ENCODE measurements around the gene TIGD3. TPM values are rescaled to one million over a fixed set of nuclear protein-coding genes. Genes with fewer than 3 reads are reported as not detected.

TIGD3 gene
- total RNA-seq, 1 donor from 2014 or later: 1.6 TPM

DNA sequence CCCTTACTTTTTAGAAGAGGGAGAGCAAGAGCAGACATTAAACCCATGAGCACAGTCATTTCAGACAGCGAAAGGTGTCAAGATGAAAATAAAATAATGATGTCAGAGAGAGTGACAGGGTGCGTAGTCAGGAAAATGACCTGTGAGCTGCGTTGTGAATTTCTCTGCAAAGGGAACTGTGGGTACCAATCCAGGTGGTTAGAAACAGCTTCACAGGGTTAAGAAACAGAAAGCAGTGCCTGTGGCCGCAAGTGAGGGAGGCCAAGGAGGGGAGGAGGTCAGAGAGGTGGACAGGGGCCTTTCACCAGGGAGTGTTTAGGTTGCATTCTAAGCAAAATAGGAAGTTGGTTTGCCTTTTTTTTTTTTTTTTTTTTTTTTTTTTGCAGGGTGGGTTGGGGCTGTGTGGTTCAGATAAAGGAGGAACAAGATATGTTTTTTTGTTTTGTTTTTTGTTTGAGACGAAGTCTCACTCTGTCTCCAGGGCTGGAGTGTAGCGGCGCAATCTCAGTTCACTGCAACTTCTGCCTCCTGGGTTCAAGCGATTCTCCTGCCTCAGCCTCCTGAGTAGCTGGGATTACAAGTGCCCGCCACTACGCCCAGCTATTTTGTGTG lies 7.9 kb downstream of the TIGD3 start:
- intact Hi-C loops (cut with micrococcal nuclease): no loop called here
- H3K4me3 Mint-ChIP-seq (ENCODE audit: low read depth): no peak overlapping the region
- no peak overlapping the region for H3K27ac Mint-ChIP-seq
- peaks cover 9% of the 10 kb centered on the region for H3K4me1 Mint-ChIP-seq (ENCODE audit: low read depth)
- H3K36me3 Mint-ChIP-seq (ENCODE audit: low read depth): no peaks in the 10 kb centered on the region
- peaks cover 4% of the 10 kb centered on the region for H3K27me3 Mint-ChIP-seq (ENCODE audit: low read depth)
- DNase-seq (ENCODE audit: low spot score): no peak
- no peaks in the 10 kb centered on the region for H3K9me3 Mint-ChIP-seq

GRCh38 chr11:65362966-65363365 lies 8.4 kb downstream of the TIGD3 start:
- H3K9me3 Mint-ChIP-seq: no peaks in the 10 kb centered on the region
- no peak for DNase-seq (ENCODE audit: low spot score)
- peaks cover 3% of the 10 kb centered on the region for H3K27me3 Mint-ChIP-seq (ENCODE audit: low read depth)
- H3K27ac Mint-ChIP-seq: no peak overlapping the region
- H3K36me3 Mint-ChIP-seq (ENCODE audit: low read depth): no peaks in the 10 kb centered on the region
- intact Hi-C loops (cut with micrococcal nuclease): no loop called here
- H3K4me3 Mint-ChIP-seq (ENCODE audit: low read depth): no peak overlapping the region
- peaks cover 7% of the 10 kb centered on the region for H3K4me1 Mint-ChIP-seq (ENCODE audit: low read depth)

DNA sequence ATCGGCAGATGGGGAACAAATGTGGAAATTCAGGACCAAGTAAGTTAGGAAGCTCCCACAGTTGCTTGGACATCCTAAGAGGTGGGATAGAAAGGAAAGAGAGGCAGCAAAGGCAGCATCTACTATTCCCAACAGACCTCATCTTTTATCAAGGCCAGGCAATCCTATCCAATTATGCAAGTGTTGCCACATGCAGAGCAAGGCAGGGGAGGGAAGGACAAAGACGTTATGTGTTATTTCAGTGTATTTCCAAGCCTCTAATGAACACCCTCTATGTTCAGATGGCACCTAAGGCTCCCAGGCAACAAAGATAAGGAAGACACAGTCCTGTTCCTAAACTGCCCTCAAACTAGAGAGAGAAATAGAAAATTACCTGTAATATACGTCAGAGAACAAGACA lies 9.2 kb downstream of the TIGD3 start:
- DNase-seq (ENCODE audit: low spot score): no peak
- no peak overlapping the region for H3K27ac Mint-ChIP-seq
- H3K4me1 Mint-ChIP-seq (ENCODE audit: low read depth): peaks cover 6% of the 10 kb centered on the region
- H3K27me3 Mint-ChIP-seq (ENCODE audit: low read depth): no peaks in the 10 kb centered on the region
- H3K36me3 Mint-ChIP-seq (ENCODE audit: low read depth): no peaks in the 10 kb centered on the region
- intact Hi-C loops (cut with micrococcal nuclease): no loop called here
- no peaks in the 10 kb centered on the region for H3K9me3 Mint-ChIP-seq
- no peak overlapping the region for H3K4me3 Mint-ChIP-seq (ENCODE audit: low read depth)

- Mint-ChIP-seq H3K4me1 (ENCODE audit: low read depth) (peaks cover 6% of the 10 kb centered on the region), H3K4me3 (ENCODE audit: low read depth) (no peak overlapping the region)
Observed at GRCh38 chr11:65366340-65366773, 11.8 kb downstream of the TIGD3 start.

GRCh38 chr11:65370659-65371049 lies 16.1 kb downstream of the TIGD3 start:
- no peak overlapping the region for H3K4me3 Mint-ChIP-seq (ENCODE audit: low read depth)

More at GRCh38 chr11:65366340-65366773, 11.8 kb downstream of the TIGD3 start:
- DNase-seq (ENCODE audit: low spot score): no peak
- H3K36me3 Mint-ChIP-seq (ENCODE audit: low read depth): no peaks in the 10 kb centered on the region
- no peaks in the 10 kb centered on the region for H3K9me3 Mint-ChIP-seq
- intact Hi-C loops (cut with micrococcal nuclease): loop anchor here (1.0 to 2.0 kb wide), 2 partner anchors 66 to 144 kb away; no protein-coding TSS in a partner anchor
- H3K27ac Mint-ChIP-seq: no peak overlapping the region
- no peaks in the 10 kb centered on the region for H3K27me3 Mint-ChIP-seq (ENCODE audit: low read depth)

DNA sequence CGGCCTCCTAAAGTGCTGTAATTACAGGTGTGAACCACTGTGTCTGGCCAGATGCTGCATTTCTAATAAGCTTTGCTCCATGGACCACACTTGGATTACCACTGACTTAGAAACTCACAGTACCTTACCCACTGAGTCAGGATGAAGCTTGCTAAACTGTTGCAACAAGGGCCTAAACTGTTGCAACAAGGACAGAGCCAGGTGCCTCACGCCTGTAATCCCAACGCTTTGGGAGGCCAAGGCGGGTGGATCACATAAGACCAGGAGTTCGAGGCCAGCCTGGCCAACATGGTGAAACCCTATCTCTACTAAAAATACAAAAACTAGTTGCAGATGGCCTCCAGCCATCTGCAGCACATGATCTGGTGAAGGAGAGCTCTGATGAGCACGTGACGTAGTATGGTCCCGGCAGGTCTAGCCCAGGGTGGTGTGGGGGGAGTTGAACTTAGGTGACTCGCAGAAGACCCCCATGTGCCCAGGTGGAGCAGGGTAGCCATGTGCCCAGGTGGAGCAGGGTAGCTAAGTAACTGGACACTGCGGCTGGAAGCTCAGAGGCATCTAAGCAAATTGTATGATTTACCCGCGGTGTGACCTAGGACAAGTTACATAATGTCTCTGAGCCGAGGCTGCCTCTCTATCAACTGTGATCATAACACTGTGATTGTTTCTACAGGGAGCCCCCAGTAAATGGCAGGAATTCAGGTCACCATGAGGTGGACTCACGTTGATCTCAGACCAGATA lies 19.5 kb downstream of the TIGD3 start:
- H3K4me1 Mint-ChIP-seq (ENCODE audit: low read depth): no peaks in the 10 kb centered on the region
- no peaks in the 10 kb centered on the region for H3K36me3 Mint-ChIP-seq (ENCODE audit: low read depth)
- no peaks in the 10 kb centered on the region for H3K27me3 Mint-ChIP-seq (ENCODE audit: low read depth)
- DNase-seq (ENCODE audit: low spot score): no peak
- no peak overlapping the region for H3K27ac Mint-ChIP-seq
- intact Hi-C loops (cut with micrococcal nuclease): no loop called here
- no peak overlapping the region for H3K4me3 Mint-ChIP-seq (ENCODE audit: low read depth)
- H3K9me3 Mint-ChIP-seq: no peaks in the 10 kb centered on the region

More at GRCh38 chr11:65370659-65371049, 16.1 kb downstream of the TIGD3 start:
- intact Hi-C loops (cut with micrococcal nuclease): no loop called here
- Mint-ChIP-seq H3K9me3 (no peaks in the 10 kb centered on the region), H3K27ac (no peak overlapping the region), H3K27me3 (ENCODE audit: low read depth) (no peaks in the 10 kb centered on the region), H3K4me1 (ENCODE audit: low read depth) (peaks cover 3% of the 10 kb centered on the region), H3K36me3 (ENCODE audit: low read depth) (no peaks in the 10 kb centered on the region)
- no peak for DNase-seq (ENCODE audit: low spot score)

DNA sequence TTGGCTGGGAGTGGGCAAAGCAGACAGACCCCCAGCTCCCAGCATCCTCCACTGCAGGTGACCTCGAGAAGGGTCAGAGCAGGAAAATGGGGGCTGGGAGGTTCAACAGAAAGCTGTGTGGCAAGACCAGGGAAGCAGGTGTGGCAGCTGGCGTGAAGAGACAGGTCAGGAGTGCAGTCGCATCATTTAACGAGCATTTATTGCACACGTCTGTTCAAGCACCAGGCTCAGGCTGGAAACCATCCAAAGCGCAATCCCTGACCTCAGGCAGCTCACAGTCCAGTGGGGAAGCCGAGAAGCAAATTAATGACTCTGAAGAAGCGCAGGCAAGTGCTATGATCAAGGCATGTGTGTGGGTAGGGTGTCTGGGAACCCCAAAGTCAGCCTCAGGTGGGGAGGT lies 20.5 kb downstream of the TIGD3 start:
- Mint-ChIP-seq H3K9me3 (no peaks in the 10 kb centered on the region), H3K36me3 (ENCODE audit: low read depth) (no peaks in the 10 kb centered on the region), H3K4me1 (ENCODE audit: low read depth) (no peaks in the 10 kb centered on the region), H3K27ac (no peak overlapping the region), H3K27me3 (ENCODE audit: low read depth) (no peaks in the 10 kb centered on the region), H3K4me3 (ENCODE audit: low read depth) (no peak overlapping the region)
- no peak for DNase-seq (ENCODE audit: low spot score)
- intact Hi-C loops (cut with micrococcal nuclease): no loop called here

- H3K4me1 Mint-ChIP-seq (ENCODE audit: low read depth): peaks cover 2% of the 10 kb centered on the region
- H3K9me3 Mint-ChIP-seq: no peaks in the 10 kb centered on the region
- H3K27me3 Mint-ChIP-seq (ENCODE audit: low read depth): no peaks in the 10 kb centered on the region
- DNase-seq (ENCODE audit: low spot score): no peak
- intact Hi-C loops (cut with micrococcal nuclease): no loop called here
- no peak overlapping the region for H3K4me3 Mint-ChIP-seq (ENCODE audit: low read depth)
- no peaks in the 10 kb centered on the region for H3K36me3 Mint-ChIP-seq (ENCODE audit: low read depth)
- no peak overlapping the region for H3K27ac Mint-ChIP-seq
Observed at GRCh38 chr11:65376138-65376713, 21.7 kb downstream of the TIGD3 start.

DNA sequence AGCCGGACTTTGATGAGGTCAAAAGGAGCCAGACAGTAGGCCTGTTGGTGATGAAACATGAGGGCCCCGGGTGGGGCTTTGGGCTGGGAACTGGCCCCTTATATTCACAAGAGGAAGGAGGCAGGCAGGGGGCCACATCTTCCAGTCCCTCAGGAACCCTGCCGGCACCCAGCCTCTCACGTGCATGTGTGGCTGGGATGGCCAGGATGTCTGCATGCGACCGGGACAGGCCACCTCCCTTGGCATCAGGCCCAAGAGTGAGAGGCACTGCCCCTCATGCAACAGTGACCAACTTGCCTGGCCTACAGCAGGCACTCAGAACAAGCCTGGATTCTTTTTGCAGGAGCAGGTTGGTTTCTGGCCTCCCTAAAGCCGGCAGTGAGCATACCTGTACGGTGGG lies 22.5 kb downstream of the TIGD3 start:
- Mint-ChIP-seq H3K36me3 (ENCODE audit: low read depth) (no peaks in the 10 kb centered on the region), H3K4me3 (ENCODE audit: low read depth) (no peak overlapping the region), H3K27ac (no peak overlapping the region), H3K27me3 (ENCODE audit: low read depth) (no peaks in the 10 kb centered on the region), H3K9me3 (no peaks in the 10 kb centered on the region), H3K4me1 (ENCODE audit: low read depth) (peaks cover 9% of the 10 kb centered on the region)
- DNase-seq (ENCODE audit: low spot score): no peak
- intact Hi-C loops (cut with micrococcal nuclease): no loop called here

DNA sequence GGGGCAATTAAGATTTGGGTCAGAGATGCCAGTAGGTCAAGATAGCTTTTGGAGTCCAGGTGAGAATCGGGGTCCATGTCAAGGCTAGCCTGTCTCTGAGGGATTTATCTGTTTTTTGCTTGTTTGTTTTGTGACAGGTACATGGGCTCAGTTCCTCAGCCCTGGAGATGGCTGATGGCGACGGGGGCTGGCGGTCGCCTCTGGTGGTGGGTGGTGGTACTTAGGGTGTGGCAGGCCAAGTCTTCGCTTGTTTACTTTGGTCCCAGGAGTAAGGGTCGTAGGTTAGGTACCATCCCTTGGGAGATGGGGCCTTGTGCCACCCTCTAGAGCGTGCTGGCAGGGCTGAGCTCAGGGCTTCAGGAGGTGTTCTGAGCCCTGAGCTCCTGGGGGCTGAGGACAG lies 23.2 kb downstream of the TIGD3 start:
- no peaks in the 10 kb centered on the region for H3K9me3 Mint-ChIP-seq
- no peak overlapping the region for H3K27ac Mint-ChIP-seq
- intact Hi-C loops (cut with micrococcal nuclease): no loop called here
- peaks cover 13% of the 10 kb centered on the region for H3K4me1 Mint-ChIP-seq (ENCODE audit: low read depth)
- DNase-seq (ENCODE audit: low spot score): no peak
- no peak overlapping the region for H3K4me3 Mint-ChIP-seq (ENCODE audit: low read depth)
- H3K27me3 Mint-ChIP-seq (ENCODE audit: low read depth): no peaks in the 10 kb centered on the region
- no peaks in the 10 kb centered on the region for H3K36me3 Mint-ChIP-seq (ENCODE audit: low read depth)

- Mint-ChIP-seq H3K9me3 (no peaks in the 10 kb centered on the region), H3K36me3 (ENCODE audit: low read depth) (no peaks in the 10 kb centered on the region), H3K4me3 (ENCODE audit: low read depth) (no peak overlapping the region), H3K4me1 (ENCODE audit: low read depth) (peaks cover 18% of the 10 kb centered on the region), H3K27ac (no peak overlapping the region), H3K27me3 (ENCODE audit: low read depth) (no peaks in the 10 kb centered on the region)
- DNase-seq (ENCODE audit: low spot score): no peak
- intact Hi-C loops (cut with micrococcal nuclease): no loop called here
Observed at GRCh38 chr11:65378208-65378927, 23.8 kb downstream of the TIGD3 start.

- H3K4me3 Mint-ChIP-seq (ENCODE audit: low read depth): no peak overlapping the region
- H3K27me3 Mint-ChIP-seq (ENCODE audit: low read depth): no peaks in the 10 kb centered on the region
- intact Hi-C loops (cut with micrococcal nuclease): no loop called here
Observed at GRCh38 chr11:65378928-65379638, 24.5 kb downstream of the TIGD3 start.

More at GRCh38 chr11:65378928-65379638, 24.5 kb downstream of the TIGD3 start:
- Mint-ChIP-seq H3K4me1 (ENCODE audit: low read depth) (peaks cover 22% of the 10 kb centered on the region), H3K36me3 (ENCODE audit: low read depth) (no peaks in the 10 kb centered on the region), H3K27ac (no peak overlapping the region), H3K9me3 (no peaks in the 10 kb centered on the region)
- no peak for DNase-seq (ENCODE audit: low spot score)

All from activated T-helper 2 cell treated with anti-CD3 and anti-CD28 coated beads, Interferon-gamma antibody, Interleukin-2, Interleukin-4, amounts not matched to agents 10 μg/mL and 5 μg/mL and 100 μg/mL, durations not matched to agents 14 hours and 24 hours and 36 hours (primary cell).